ENCODE measurements around the gene ADIPOR2. TPM values are rescaled to one million over a fixed set of nuclear protein-coding genes. Genes with fewer than 3 reads are reported as not detected.
"Not testable (repeated sequence)": the region's sequence is repeated elsewhere in the genome, so short reads cannot be mapped to it uniquely, and the experiment has no call there.

Gene ADIPOR2
- total and polyA plus RNA-seq, 5 donors from 2014 or later = 1.8 to 26.3 (median 2.6) TPM

DNA sequence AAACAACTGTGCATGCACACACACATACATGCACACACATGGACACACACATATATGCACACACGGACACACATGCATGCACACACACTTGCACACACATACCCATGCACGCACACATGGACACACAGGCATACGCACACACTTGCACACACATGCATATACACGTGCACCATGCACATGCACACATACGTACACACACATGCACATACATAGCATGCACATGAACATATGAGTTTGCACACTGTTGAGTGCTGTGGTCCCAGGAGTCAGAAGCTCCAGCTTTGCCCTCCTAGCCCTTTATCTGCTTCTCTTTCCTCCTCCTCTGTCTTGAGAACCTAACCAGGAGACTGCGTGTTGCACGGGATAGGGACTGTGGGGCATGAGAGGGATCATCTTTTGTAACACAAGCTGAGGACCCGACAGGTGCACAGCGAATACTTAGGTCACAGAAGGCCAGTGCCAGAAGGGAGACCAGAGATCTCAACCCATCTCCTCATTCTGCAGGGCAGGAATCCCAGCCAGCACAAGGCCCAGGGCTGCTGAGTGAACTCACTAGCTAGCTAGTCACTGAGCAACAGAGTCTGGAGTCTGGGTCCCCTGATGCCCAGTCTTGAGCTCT, 126.0 kb downstream of the ADIPOR2 start:
- Histone ChIP-seq H3K36me3 (ENCODE audit: control insufficient read depth, insufficient read depth, low read length) (no peaks in the 10 kb centered on the region), H3K27ac (ENCODE audit: insufficient read depth, low read length, poor library complexity, severe bottlenecking) (no peak overlapping the region), H3K27me3 (ENCODE audit: control insufficient read depth, insufficient read depth, low read length) (no peaks in the 10 kb centered on the region), H3K4me3 (ENCODE audit: low read depth, low read length) (no peak overlapping the region), H3K9me3 (ENCODE audit: control insufficient read depth in 2 of 2, low read length in 2 of 2) (no peaks in the 10 kb centered on the region), H3K4me1 (ENCODE audit: control insufficient read depth, insufficient read depth, low read length, poor library complexity, severe bottlenecking) (no peaks in the 10 kb centered on the region)
- Mint-ChIP-seq H3K4me1 (peaks cover 0 to 6% (median 0%) of the 10 kb centered on the region in 4 donors), H3K27me3 (peaks cover 38% of the 10 kb centered on the region), H3K4me3 (no peak overlapping the region), H3K36me3 (no peaks in the 10 kb centered on the region), H3K9me3 (peaks cover 0 to 4% (median 0%) of the 10 kb centered on the region in 7 donors), H3K27ac (no peak overlapping the region)
- ATAC-seq (ENCODE audit: low read depth in 2 of 2) (no peak), DNase-seq (no peak)

DNA sequence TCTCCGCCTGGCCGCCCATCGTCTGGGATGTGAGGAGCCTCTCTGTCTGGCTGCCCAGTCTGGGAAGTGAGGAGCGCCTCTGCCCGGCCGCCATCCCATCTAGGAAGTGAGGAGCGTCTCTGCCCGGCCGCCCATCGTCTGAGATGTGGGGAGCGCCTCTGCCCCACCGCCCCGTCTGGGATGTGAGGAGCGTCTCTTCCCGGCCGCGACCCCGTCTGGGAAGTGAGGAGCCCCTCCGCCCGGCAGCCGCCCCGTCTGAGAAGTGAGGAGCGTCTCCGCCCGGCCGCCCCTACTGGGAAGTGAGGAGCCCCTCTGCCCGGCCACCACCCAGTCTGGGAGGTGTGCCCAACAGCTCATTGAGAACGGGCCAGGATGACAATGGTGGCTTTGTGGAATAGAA, 127.1 kb downstream of the ADIPOR2 start:
- not testable (repeated sequence) for ATAC-seq (ENCODE audit: low read depth in 2 of 2); H3K4me3 ChIP-seq (ENCODE audit: low read depth, low read length); H3K27ac Mint-ChIP-seq; H3K27ac ChIP-seq (ENCODE audit: insufficient read depth, low read length, poor library complexity, severe bottlenecking); H3K4me3 Mint-ChIP-seq; H3K36me3 Mint-ChIP-seq; H3K4me1 ChIP-seq (ENCODE audit: control insufficient read depth, insufficient read depth, low read length, poor library complexity, severe bottlenecking); H3K27me3 ChIP-seq (ENCODE audit: control insufficient read depth, insufficient read depth, low read length); DNase-seq; H3K36me3 ChIP-seq (ENCODE audit: control insufficient read depth, insufficient read depth, low read length); H3K4me1 Mint-ChIP-seq; H3K9me3 Mint-ChIP-seq; H3K9me3 ChIP-seq (ENCODE audit: control insufficient read depth in 2 of 2, low read length in 2 of 2)
- H3K27me3 Mint-ChIP-seq = peaks cover 42% of the 10 kb centered on the region

DNA sequence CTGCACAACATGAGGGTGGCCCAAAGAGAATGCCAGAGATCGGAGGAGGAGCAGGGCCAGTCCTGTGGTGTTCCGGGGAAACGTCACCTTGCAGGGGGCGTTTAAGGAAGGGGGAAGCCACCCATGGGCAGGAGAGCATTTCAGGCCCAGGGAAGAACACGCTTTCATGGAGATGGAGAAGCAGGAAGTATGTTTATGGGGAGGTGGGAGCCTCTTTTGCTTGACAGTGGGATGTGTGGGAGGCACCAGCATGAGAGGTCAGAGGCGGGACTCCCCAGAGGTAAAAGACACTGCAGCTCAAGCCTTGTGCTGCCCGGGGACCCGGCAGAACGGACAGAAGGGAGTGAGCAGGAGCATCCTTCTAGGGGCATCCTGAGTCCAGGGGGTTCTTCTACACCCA, 128.2 kb downstream of the ADIPOR2 start:
- no peak overlapping the region for H3K27ac Mint-ChIP-seq
- peaks cover 0 to 4% (median 0%) of the 10 kb centered on the region in 4 donors for H3K4me1 Mint-ChIP-seq
- no peak overlapping the region for H3K4me3 Mint-ChIP-seq

DNA sequence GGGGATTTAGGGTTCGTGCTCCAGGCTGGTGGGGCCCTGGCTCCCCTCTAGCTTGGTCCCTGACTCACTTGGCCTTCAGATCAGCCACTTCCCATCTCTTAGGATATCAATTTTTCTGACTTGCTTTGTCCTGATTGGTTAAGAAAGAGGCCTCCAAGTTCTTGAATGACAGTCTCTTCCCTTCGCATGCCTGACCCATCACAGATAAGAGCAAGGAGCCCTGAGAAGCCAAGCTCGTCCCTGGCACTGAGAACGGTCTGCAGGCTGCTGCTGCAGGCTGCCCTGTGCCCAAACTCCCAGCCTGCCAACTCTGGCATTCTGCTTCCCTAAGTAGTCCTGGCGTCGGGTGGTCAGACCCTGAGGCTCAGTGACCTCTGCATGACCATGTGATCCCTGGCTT, 128.7 kb downstream of the ADIPOR2 start:
- H3K4me3 ChIP-seq (ENCODE audit: low read depth, low read length) = no peak overlapping the region
- H3K9me3 ChIP-seq (ENCODE audit: control insufficient read depth in 2 of 2, low read length in 2 of 2) = no peaks in the 10 kb centered on the region
- H3K27ac ChIP-seq (ENCODE audit: insufficient read depth, low read length, poor library complexity, severe bottlenecking) = no peak overlapping the region
- Mint-ChIP-seq H3K9me3 (peaks cover 0 to 4% (median 0%) of the 10 kb centered on the region in 7 donors), H3K4me3 (no peak overlapping the region), H3K27me3 (peaks cover 43% of the 10 kb centered on the region), H3K4me1 (peaks cover 0 to 4% (median 0%) of the 10 kb centered on the region in 4 donors), H3K36me3 (no peaks in the 10 kb centered on the region), H3K27ac (no peak overlapping the region)
- H3K4me1 ChIP-seq (ENCODE audit: control insufficient read depth, insufficient read depth, low read length, poor library complexity, severe bottlenecking) = no peaks in the 10 kb centered on the region
- ATAC-seq (ENCODE audit: low read depth in 2 of 2) (no peak), DNase-seq (no peak)
- no peaks in the 10 kb centered on the region for H3K27me3 ChIP-seq (ENCODE audit: control insufficient read depth, insufficient read depth, low read length)
- H3K36me3 ChIP-seq (ENCODE audit: control insufficient read depth, insufficient read depth, low read length) = no peaks in the 10 kb centered on the region

More for the DNA sequence above, 128.2 kb downstream of the ADIPOR2 start:
- H3K4me1 ChIP-seq (ENCODE audit: control insufficient read depth, insufficient read depth, low read length, poor library complexity, severe bottlenecking) = no peaks in the 10 kb centered on the region
- Mint-ChIP-seq H3K36me3 (no peaks in the 10 kb centered on the region), H3K27me3 (peaks cover 47% of the 10 kb centered on the region), H3K9me3 (peaks cover 0 to 4% (median 0%) of the 10 kb centered on the region in 7 donors)
- DNase-seq (no peak), ATAC-seq (ENCODE audit: low read depth in 2 of 2) (no peak)
- H3K27me3 ChIP-seq (ENCODE audit: control insufficient read depth, insufficient read depth, low read length) = no peaks in the 10 kb centered on the region
- no peak overlapping the region for H3K27ac ChIP-seq (ENCODE audit: insufficient read depth, low read length, poor library complexity, severe bottlenecking)
- no peaks in the 10 kb centered on the region for H3K9me3 ChIP-seq (ENCODE audit: control insufficient read depth in 2 of 2, low read length in 2 of 2)
- no peaks in the 10 kb centered on the region for H3K36me3 ChIP-seq (ENCODE audit: control insufficient read depth, insufficient read depth, low read length)
- no peak overlapping the region for H3K4me3 ChIP-seq (ENCODE audit: low read depth, low read length)

DNA sequence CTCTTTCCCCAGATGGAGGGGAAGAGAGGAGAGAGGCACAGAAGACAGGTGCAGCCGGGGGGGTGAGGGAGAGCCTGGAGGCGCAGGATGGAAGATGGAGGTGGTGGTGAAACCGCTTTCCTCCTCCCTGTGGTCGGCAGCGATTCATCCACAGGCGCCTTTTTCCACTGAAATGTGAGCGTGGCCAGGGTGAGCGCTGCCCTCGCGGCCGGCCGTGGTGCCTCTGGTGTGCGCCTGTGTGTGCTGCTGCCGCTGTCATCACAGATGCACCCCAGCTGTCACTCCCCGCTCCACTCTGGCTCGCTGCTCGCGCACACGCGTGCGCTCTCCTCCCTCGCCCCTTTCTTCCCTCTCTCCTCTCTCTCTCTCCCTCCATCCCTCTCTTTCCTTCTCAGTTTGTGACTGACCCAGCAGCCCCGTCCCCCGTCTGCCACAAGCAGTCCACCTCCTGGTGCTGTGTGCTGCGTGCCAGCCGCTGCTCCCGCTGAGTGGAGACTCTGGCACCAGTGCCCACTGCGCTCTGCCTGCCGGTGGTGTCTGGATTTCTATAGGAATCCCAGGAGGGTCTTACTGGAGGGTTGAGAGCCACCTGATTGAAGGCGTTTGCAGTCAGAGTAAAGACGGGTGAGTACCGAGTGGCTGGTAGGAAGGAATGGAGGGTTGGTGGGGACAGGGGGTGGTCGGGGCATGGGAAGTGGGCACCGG, 129.5 kb downstream of the ADIPOR2 start, which contains the start of gene LRTM2:
LRTM2 (plus strand) TSS at position 375 of the 705 bp plus-strand sequence. CDS start 7,584 bp downstream, outside the sequence.
- peaks cover 37% of the 10 kb centered on the region for H3K27me3 Mint-ChIP-seq
- no peaks in the 10 kb centered on the region for H3K4me1 ChIP-seq (ENCODE audit: control insufficient read depth, insufficient read depth, low read length, poor library complexity, severe bottlenecking)
- no peaks in the 10 kb centered on the region for H3K9me3 ChIP-seq (ENCODE audit: control insufficient read depth in 2 of 2, low read length in 2 of 2)
- DNase-seq (no peak), ATAC-seq (ENCODE audit: low read depth in 2 of 2) (no peak)
- no peaks in the 10 kb centered on the region for H3K36me3 Mint-ChIP-seq
- H3K36me3 ChIP-seq (ENCODE audit: control insufficient read depth, insufficient read depth, low read length) = no peaks in the 10 kb centered on the region
- H3K4me3 Mint-ChIP-seq = no peak within 1 kb of the TSS
- H3K27ac ChIP-seq (ENCODE audit: insufficient read depth, low read length, poor library complexity, severe bottlenecking) = no peak within 1 kb of the TSS
- H3K4me3 ChIP-seq (ENCODE audit: low read depth, low read length) = no peak within 1 kb of the TSS
- peaks cover 0 to 4% (median 0%) of the 10 kb centered on the region in 7 donors for H3K9me3 Mint-ChIP-seq
- H3K4me1 Mint-ChIP-seq = peaks cover 0 to 4% (median 0%) of the 10 kb centered on the region in 4 donors
- H3K27ac Mint-ChIP-seq = no peak within 1 kb of the TSS
- H3K27me3 ChIP-seq (ENCODE audit: control insufficient read depth, insufficient read depth, low read length) = no peaks in the 10 kb centered on the region

DNA sequence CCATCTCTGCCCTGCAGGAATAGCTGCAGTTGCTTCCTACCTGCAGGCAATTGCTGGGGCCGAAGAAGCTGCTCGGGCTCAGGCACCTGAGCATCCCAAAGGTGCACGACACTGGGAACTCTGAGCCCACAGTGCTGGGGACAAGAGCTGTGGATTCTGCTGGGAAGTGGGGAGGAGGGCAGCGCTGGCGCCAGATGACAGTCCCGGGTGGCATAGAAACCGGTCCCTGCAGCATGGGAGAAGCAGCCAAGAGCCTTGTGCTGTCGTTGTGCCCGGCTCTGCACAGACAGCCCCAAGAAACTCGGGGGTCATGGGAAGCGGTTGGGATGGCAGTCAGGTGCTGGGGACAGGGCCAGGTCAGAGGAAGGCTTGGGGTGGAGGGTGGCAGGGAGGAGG, 130.0 kb downstream of the ADIPOR2 start:
- ATAC-seq (ENCODE audit: low read depth in 2 of 2) = no peak
- H3K9me3 Mint-ChIP-seq = peaks cover 0 to 4% (median 0%) of the 10 kb centered on the region in 7 donors
- H3K4me1 Mint-ChIP-seq = peaks cover 0 to 4% (median 0%) of the 10 kb centered on the region in 4 donors
- no peak for DNase-seq
- H3K4me1 ChIP-seq (ENCODE audit: control insufficient read depth, insufficient read depth, low read length, poor library complexity, severe bottlenecking) = no peaks in the 10 kb centered on the region
- no peaks in the 10 kb centered on the region for H3K36me3 Mint-ChIP-seq
- peaks cover 31% of the 10 kb centered on the region for H3K27me3 Mint-ChIP-seq
- H3K4me3 Mint-ChIP-seq = no peak overlapping the region
- H3K36me3 ChIP-seq (ENCODE audit: control insufficient read depth, insufficient read depth, low read length) = no peaks in the 10 kb centered on the region
- no peak overlapping the region for H3K27ac Mint-ChIP-seq
- no peaks in the 10 kb centered on the region for H3K27me3 ChIP-seq (ENCODE audit: control insufficient read depth, insufficient read depth, low read length)
- no peak overlapping the region for H3K4me3 ChIP-seq (ENCODE audit: low read depth, low read length)
- no peaks in the 10 kb centered on the region for H3K9me3 ChIP-seq (ENCODE audit: control insufficient read depth in 2 of 2, low read length in 2 of 2)
- no peak overlapping the region for H3K27ac ChIP-seq (ENCODE audit: insufficient read depth, low read length, poor library complexity, severe bottlenecking)

DNA sequence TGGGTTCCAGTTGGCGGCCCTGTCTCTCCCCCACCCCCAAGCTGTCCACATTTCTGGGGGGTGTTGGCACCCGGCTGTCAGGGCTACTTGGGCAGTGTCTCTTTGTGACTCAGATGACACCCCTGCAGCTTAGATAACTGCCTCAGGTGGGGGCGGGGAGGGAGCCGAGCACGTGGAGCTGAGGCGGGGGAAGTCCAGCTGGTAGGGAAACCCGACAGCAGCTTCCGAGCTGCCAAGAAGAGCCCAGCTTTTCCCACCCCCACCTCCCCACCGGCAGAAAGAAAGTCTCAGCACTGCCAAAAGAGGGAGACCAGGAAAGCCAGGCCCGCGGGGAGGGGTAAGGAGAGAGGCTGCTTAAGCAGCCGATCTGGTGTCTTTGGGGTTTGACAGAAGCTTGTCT, 130.9 kb downstream of the ADIPOR2 start:
- Mint-ChIP-seq H3K9me3 (peaks cover 0 to 4% (median 0%) of the 10 kb centered on the region in 7 donors), H3K4me1 (peaks cover 0 to 4% (median 0%) of the 10 kb centered on the region in 4 donors), H3K27ac (no peak overlapping the region), H3K27me3 (peaks cover 30% of the 10 kb centered on the region), H3K36me3 (no peaks in the 10 kb centered on the region), H3K4me3 (no peak overlapping the region)
- Histone ChIP-seq H3K4me3 (ENCODE audit: low read depth, low read length) (no peak overlapping the region), H3K27me3 (ENCODE audit: control insufficient read depth, insufficient read depth, low read length) (no peaks in the 10 kb centered on the region), H3K9me3 (ENCODE audit: control insufficient read depth in 2 of 2, low read length in 2 of 2) (no peaks in the 10 kb centered on the region), H3K27ac (ENCODE audit: insufficient read depth, low read length, poor library complexity, severe bottlenecking) (no peak overlapping the region), H3K4me1 (ENCODE audit: control insufficient read depth, insufficient read depth, low read length, poor library complexity, severe bottlenecking) (no peaks in the 10 kb centered on the region), H3K36me3 (ENCODE audit: control insufficient read depth, insufficient read depth, low read length) (no peaks in the 10 kb centered on the region)
- no peak for DNase-seq
- ATAC-seq (ENCODE audit: low read depth in 2 of 2) = no peak

Data from CD4-positive, CD25-positive, alpha-beta regulatory T cell (primary cell).